Stimulated activated CD4-positive, alpha-beta T cell treated with anti-CD3 and anti-CD28 coated beads, Interleukin-4, amount 100 ng/mL, for 1 hour (primary cell): ENCODE data around the gene LAIR2.
"Not testable (repeated sequence)": the region's sequence is repeated elsewhere in the genome, so short reads cannot be mapped to it uniquely, and the experiment has no call there.

ENCODE experiments used
- DNase-seq: peaks from one replicate; pipeline ENCODE4 v3.0.0-alpha.2; 2020

The LAIR2 gene

DNA sequence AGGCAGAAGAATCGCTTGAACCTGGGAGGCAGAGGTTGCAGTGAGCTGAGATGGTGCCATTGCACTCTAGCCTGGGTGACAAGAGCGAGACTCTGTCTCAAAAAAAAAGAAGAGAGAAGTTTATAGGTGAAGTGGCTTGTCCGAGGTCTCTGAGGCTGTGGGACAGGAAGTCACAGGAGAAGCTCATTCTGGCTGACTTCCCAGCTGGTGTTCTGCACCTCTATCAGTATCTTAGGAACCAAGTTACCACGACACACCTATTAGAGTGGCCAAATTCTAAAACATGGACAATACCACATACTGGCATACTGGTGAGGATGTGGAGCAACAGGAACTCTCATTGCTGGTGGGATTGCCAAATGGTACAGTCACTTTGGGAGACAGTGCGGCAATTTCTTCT lies 7.3 kb upstream of the LAIR2 start:
- not testable (repeated sequence) for DNase-seq

DNA sequence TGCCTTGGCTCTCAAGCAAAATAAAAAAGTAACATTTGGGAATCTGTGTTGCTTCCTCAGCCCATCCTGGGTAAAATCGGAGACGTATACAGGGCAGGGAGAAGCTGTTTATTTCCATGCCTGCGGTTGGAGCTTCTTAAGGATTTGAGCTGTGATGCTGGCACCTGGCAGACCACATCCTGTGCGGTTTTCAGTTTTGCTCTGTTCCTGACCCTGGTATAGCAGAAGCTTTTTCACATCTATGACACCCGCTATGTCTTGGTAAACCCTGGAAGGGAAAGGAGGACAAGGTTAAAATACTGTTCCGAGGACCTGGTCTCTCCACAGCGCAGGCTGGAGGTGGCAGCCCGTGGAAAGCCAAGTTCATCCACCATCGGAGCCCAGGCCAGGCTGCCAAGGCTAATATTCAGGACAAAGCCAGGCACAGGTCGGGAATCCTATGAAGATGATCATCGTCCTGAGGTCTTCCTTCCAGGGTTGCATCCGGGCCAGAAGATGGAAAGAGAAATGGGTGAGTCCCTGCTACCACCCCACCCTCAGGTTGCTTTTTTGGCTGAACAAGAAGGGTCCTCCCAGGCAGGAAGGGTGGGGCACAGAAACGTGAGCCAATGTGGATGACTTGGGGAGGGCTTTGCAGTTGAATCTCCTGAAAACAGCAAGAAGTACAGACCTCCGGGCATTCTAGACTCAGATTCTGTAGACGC lies 4.7 kb upstream of the LAIR2 start:
- not testable (repeated sequence) for DNase-seq

DNA sequence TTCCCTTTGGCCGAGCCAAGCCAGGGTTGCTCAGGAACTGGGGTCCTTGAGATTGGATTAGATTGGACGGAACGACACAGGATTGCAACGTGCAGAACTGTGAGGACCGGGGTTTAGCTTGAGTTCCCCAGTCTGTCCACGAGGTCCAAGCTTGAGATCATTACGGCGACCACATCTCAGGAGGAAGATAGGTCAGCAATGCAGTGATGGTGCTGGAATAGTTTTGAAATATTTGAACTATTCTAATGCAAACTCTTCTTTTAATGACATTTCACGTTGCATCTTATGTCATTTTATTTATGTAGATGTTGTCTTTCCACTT lies 4.2 kb upstream of the LAIR2 start:
- DNase-seq, result not testable (repeated sequence)

DNA sequence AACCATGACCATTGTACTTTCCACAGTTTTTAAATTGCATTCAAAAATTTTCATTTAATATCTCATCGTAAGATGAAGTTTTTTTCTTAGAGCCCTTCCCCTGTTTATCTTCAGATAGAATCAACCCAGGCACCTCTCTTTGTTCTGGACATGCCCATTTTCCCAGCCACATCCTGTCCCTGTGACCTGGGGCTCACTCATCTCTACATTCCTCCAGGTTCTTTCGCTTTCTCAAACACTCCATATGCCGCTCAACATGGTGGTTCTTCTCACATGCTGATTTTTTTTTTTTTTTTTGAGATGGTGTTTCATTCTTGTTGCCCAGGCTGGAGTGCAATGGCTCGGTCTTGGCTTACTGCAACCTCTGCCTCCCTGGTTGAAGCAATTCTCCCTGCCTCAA lies 2.9 kb downstream of the LAIR2 start:
- not testable (repeated sequence) for DNase-seq

DNA sequence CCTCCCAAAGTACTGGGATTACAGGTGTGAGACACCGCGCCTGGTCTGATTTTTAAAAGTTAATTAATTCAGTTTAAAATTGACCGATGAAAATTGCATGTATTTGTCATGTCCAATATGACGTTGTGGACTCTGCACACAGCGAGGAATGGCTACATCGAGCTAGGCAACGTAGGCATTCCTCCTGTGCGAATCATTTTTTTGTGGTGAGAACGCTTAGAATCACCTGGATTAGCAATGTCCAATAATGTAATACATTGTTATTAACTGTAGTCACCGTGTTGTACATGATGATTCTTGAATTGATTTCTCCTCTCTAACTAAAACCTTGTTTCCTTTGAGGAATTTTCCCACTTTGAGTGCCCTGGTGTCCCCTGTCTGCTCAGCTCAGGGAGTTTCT lies 3.4 kb downstream of the LAIR2 start:
- DNase-seq, result no peak

DNA sequence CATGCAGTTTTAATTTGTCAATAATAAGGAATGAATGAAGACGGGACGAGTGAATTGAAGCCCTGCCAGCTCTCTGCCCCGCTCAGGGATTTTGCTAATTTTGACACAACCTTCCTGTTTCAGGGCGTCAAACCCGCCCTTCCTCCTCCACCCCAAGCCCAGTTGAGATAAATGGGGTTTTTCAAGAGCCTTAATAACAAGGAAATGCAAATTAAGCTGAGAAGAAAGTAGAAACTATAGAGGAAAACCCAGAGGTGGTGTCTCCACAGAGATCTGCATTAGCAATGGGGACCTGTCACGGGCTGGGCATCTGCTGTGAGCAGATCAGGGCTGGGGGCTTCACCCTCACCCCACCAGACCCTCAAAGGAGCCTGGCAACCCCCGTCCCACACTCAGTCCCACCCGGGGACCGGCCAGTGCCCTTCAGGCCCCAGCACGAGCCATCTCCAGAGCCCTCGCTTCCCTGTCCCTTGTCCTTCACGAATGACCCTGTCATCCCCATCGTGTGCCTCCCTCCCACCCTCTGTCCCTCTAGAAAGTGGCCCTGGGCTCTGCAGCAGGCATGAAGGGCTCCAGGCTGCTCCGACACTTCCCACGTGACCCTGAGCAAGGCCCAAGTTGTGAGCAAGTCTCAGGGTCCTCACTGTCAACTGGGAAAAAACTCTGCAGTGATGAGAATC lies 4.5 kb downstream of the LAIR2 start:
- DNase-seq, result not testable (repeated sequence)

DNA sequence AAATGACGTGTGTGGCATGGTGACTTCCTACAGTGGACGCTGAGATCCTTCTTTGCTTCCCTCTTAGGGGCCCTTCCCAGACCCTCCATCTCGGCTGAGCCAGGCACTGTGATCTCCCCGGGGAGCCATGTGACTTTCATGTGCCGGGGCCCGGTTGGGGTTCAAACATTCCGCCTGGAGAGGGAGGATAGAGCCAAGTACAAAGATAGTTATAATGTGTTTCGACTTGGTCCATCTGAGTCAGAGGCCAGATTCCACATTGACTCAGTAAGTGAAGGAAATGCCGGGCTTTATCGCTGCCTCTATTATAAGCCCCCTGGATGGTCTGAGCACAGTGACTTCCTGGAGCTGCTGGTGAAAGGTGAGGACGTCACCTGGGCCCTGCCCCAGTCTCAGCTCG lies 5.2 kb downstream of the LAIR2 start:
- DNase-seq, result no peak

DNA sequence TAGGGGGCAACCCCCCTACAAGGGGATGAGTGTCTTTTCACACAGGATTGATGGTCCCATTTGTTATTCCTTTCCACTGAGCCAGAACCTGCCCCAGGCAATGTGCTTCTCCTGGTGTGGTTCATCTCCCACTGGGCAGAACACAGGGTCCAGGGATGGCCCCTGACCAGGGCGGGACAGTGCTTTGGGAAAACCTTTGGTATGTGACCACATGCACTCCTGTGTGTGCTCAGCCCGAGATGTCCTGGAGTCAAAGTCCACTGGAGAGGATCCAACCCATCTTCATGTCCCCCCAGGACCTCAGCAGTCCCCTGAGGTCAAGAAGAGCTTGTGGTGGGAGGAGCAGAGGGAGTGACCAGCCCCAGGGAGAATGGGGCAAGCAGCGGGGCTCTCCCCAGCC lies 5.9 kb downstream of the LAIR2 start:
- not testable (repeated sequence) for DNase-seq

DNA sequence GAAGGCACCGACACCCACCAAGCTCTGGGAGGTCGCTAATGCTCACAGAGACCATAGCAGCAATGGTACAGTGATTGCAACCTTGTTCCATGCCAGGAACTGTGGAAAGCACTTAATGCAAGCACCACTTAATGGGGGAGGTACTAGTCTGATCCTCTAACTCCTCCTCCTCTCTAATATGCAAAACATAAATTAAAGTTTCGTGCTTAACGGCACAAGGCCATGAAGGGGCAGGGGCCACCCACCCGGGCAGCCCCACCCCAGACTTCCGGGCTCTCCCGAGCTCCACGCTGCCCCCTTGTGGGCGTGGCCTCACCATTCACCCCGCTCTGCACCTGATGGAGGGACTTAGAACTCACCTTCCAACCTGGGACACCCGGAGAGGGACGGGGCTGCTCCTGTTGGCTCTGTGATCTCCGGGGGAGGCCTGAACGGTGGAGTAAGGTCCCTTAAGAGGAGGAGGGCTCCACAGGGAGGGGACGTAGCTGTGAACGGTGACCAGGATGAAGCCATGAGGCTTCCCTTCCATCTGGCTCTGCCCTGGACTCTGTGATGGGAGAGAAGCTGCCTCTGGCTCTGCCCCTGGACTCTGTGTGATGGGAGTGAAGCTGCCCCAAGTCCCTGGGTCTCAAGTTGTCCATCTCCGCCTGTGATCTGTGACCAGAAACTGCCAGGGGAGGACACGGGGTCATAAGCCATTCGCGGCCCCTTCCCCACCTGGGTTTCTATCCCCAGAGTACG lies 6.7 kb downstream of the LAIR2 start:
- not testable (repeated sequence) for DNase-seq

DNA sequence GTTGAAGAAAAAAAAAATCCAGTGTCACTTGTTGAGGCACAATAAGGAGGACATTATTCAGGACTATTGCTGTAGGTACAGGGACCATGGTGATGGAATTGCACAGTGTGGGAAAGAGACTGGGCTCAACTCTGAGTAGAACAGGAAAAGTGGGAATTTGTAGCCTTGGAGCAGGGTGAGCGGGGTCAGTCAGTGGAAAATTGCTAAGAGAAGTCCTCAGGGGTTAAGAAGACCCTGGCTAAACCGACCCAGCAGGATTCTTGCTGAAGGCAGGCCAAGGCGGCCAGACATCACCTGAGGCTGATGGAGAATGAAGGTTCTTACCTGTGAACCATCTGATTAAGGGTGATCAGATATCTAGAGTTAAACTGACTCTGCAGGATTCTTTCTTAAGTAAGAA lies 12.5 kb downstream of the LAIR2 start:
- DNase-seq, result no peak

DNA sequence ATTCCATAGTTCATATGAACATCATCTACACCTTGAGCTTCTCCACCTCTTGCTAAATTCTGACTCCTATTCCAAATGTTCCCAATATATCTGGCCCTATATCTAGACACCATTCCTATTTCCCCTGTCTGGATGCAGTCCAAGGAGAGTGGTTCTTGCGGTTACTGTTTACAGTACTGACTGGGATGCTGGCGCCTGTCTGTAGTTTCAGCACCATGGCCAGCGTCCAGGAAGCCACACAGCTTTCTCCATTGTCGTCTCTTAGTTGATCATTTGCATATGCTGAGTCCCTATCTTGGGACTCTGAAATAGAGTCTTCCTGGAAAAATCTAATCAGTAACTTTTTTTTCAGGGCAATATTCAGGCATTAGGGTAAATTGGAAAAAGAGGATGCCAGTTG lies 14.9 kb downstream of the LAIR2 start:
- peak; percentile 63 for DNase-seq

DNA sequence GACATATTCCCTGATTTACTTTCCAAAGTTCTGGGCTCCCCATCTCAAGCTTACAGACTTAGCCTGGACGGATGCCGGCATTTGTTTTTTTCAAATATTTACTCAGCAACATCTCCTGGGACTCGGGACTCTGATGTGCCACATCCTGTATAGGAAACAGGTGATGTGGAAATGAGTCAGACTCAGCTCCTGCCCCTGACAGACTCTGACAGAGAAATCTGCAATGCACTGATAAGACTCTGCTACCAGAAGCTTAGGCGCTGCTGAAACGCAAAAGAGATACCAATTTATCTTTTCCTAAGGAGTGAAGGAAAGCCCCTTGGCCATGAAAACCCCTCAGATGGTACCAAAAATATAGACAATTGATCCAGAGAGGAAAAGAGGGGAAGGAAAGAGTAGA lies 16.2 kb downstream of the LAIR2 start:
- DNase-seq, result no peak

DNA sequence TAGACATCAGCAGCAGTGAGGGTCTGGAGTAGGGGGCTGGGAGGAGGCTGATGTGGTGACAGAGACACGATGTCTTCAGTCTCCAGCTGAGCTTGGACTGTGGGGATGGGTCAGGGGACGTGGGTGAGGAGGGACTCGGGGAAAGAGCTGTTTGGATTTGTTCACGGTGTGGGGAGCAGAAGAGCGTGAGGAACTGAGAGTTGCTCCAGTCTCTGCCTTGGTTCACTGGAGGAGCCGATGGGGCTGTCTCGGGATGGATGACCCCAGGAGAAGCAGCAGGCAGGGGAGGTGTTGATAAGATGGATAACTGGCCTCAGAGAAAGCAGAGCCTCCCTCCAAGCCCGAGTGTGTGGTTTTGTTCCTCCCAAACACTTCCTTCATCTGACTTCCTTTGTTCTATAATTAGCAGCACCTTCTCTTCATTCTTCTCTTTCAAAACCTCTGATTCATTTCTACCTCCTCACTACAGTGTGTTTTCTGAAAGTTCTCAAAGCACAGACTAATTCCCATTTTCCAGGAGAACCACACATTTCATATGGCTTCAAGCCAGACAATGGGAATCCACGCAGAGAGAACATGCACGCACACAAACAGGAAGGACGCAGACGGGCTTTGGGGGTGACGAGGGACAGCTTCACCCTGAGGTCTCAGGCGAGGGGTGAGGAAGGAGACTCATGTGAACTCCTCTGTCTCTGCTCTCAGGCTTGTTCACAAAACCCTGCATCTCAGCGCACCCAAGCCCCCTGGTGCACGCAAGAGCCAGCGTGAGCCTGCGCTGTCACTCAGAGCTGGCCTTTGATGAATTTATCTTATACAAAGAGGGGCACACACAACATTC lies 18.6 kb downstream of the LAIR2 start:
- peak; percentile 6 for DNase-seq

DNA sequence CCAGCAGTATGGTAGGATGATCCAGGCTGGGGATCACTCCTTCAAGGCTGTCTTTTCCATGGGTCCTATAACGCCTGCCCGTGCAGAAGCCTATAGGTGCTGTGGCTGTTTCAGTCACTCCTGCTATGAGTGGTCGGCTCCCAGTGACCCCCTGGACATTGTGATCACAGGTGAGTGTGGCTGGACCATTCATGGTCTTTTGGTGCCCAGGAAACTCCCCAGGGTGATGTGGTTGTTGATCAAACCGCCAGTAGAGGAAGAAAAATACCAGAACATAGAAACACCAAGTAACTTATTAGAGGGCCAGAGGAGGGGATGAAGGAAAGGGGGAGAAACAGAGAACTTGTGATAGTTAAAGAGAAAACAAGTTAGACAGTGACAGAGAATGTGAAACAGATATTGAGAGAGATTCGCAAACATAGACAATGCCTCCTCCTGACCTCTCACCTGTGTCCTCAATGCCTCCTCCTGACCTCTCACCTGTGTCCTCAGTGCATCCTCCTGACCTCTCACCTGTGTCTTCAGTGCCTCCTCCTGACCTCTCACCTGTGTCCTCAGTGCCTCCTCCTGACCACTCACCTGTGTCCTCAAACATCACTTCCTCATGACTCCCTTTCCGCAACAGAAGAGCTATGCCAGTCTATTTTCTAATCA lies 19.4 kb downstream of the LAIR2 start:
- no peak for DNase-seq

DNA sequence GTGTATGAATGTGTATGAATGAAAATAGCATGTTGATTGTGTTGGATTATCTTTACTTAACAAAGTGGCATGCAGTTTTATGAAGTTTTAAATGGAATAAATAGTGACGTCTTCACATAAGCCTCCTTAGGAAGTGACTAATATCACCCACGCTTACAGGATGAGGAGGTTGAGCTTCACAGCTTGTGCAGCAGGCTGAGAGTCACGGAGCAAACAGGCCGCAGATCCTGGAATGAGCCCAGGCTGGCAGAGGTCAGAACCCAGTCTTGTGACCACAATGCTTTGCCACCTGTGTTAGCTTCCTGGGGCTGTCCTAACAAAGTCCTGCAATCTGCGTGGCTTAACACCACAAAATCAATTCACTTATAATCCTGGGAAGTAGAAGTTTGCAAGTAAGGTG lies 20.8 kb downstream of the LAIR2 start:
- DNase-seq, result peak; percentile 20

DNA sequence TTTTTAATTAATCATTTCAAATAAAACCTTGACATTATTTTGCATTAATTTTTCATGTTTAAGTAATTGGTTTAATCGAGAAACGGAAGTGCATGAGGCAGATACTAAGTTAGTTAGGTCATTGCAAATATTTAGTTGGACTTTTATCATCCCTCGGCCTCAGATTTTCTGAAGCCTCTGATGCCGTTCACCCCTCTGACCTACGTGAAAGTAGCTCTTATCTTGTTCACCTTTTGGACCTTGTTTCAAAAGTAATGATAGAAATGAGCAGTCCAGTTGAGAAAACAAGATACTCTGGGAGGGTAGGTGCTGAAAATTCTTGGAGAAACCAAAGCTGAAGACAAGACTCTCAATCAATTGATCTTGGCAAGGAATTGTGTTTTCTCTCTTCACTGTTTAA lies 23.0 kb downstream of the LAIR2 start:
- DNase-seq, result no peak

DNA sequence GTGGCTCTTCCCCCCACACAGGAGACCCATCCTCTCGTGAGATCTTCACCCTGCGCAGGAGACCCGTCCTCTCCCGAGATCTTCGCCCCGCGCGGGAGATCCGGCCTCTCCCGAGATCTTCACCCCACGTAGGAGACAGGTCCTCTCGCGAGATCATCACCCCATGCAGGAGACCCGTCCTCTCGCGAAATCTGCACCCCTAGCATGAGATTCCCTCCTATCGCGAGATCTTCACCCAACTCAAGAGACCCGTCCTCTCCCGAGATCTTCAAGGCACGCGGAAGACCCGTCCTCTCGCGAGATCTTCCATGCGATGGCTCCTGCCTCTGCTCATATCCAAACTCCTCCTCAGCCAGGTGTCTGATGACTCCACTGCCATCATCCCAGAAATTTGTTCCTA lies 24.3 kb downstream of the LAIR2 start:
- no peak for DNase-seq

DNA sequence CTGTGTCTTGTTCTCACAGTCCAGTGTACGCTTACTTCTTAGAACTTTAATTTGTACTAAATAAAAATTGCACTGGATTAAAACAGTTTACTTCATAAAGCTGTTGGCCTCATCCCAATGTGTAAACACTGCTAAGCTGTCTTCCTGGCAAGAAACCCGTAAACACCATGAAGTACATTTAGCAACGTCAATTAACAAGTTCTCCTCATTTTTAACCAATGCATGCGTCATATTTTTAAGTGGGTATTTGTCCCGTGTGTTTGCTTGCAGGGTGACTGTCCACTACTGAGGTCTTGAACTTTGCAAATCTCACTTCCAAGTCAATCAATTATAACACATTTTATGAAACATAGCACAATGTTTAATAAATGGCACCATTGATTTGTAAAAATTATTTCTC lies 28.2 kb downstream of the LAIR2 start:
- no peak for DNase-seq

DNA sequence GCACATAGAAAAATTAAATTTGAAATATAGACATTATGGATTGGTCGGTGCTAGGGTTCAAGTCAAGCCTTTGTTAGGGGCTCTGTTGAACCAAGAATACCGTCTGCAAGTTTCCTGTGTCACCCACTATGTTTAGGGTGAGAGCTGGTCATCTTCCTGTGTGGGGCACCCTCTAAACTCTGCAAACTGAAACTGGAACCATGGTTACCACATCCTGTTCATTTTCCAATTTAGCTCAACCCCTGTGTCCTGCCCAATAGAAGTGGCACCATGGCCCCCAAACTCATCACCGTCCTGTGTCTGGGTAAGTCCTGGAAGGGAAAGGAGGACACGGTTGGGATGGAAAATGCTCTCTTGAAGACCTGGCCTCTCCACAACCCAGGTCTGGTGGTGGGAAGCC lies 29.9 kb downstream of the LAIR2 start:
- DNase-seq, result no peak

DNA sequence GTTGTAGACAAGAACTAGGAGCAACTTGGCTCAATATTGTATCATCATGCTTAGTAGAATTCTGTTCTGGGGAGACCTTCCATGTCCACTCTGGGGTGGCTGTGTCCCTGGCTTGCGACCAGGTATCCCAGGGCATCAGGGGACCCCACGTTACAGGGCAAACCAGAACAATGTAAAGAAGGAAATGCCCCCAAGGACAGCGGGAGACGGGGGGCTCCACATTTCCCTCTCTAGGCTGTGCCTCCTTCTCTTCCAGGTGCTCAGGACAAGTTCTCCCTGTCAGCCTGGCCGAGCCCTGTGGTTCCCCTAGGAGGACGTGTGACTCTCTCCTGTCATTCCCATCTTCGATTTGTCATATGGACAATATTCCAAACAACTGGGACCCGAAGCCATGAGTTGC lies 30.8 kb downstream of the LAIR2 start:
- no peak for DNase-seq

DNA sequence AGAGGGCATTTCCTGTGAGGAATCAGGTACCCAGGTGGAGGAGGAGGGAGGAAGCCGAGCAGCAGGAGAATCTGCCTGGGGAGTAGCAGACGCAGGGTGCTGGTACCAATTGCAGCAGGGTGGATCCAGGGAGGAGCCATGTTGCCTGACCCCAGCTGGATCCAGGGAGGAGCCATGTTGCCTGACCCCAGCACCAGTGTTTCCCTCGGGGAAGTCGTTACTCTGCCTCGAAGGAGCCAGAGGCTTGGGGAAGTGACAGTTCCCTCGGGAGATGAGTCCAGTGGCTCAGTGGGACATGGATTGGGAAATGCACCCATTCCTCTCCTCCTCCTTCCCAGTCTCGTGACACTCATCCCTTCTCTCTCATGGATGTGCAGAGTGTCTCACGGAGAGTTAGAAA lies 31.5 kb downstream of the LAIR2 start:
- no peak for DNase-seq

DNA sequence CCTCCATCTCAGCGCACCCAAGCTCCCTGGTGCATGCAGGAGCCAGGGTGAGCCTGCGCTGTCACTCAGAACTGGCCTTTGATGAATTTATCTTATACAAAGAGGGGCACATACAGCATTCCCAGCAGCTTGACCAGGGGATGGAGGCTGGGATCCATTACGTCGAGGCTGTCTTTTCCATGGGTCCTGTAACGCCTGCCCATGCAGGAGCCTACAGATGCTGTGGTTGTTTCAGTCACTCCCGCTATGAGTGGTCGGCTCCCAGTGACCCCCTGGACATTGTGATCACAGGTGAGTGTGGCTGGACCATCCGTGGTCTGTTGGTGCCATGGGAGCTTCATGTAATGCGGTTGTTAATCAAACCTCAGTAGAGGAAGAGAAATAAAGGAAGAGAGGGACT lies 33.0 kb downstream of the LAIR2 start:
- no peak for DNase-seq

DNA sequence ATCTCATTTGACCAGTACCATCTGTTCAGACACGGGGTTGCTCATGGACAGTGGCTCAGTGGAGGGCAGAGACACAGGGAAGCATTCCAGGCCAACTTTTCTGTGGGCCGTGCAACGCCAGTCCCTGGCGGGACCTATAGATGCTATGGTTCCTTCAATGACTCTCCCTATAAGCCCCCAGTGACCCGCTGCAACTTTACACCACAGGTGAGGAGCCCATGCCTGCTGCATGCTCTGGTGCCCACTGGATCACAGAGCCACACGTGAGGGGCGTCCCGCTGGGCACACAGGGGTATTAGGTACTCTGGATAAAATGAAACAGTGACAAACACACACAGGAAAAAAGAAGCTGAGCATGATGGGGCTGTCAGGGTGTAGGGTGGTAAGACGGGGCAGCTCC lies 34.3 kb downstream of the LAIR2 start:
- no peak for DNase-seq
